ENCODE measurements around the gene NBAS. TPM values are rescaled to one million over a fixed set of nuclear protein-coding genes. Genes with fewer than 3 reads are reported as not detected.

NBAS gene
- total RNA-seq, 1 experiment from 2014 or later = 32.5 TPM

- no peak overlapping the region for H3K56ac ChIP-seq (ENCODE audit: insufficient read length, low read depth, low read length)
- no peaks in the 10 kb centered on the region for H3K79me1 ChIP-seq (ENCODE audit: insufficient read depth, low read depth, low read length, poor library complexity, severe bottlenecking)
- no peak overlapping the region for H2BK5ac ChIP-seq (ENCODE audit: insufficient read length, low read length)
- Mint-ChIP-seq H3K27ac (no peak overlapping the region), H3K36me3 (ENCODE audit: insufficient read depth in 1 of 3, low read depth in 3 of 3) (peaks cover 5 to 7% (median 5%) of the 10 kb centered on the region in 3 experiments; a peak in 5 of 7 replicates), H3K9me3 (peaks cover 11 to 14% of the 10 kb centered on the region in 2 experiments; a peak in 4 of 5 replicates), H3K4me1 (peaks cover 19 to 27% of the 10 kb centered on the region in 2 experiments), H3K4me3 (no peak overlapping the region), H3K27me3 (ENCODE audit: low read depth) (peaks cover 1% of the 10 kb centered on the region; the same call in 1 of the 2 replicates)
- no peaks in the 10 kb centered on the region for H4K20me1 ChIP-seq (ENCODE audit: control insufficient read depth, insufficient read depth, insufficient read length)
- H3K9me3 ChIP-seq (ENCODE audit: control insufficient read depth, low read depth, low read length) = peaks cover 5% of the 10 kb centered on the region
- H3K4ac ChIP-seq (ENCODE audit: low read depth, low read length) = no peak overlapping the region
- no peak overlapping the region for H3K14ac ChIP-seq (ENCODE audit: insufficient read depth, low read length)
- no peaks in the 10 kb centered on the region for H3K4me1 ChIP-seq (ENCODE audit: insufficient read depth, low read length)
- H3K79me2 ChIP-seq (ENCODE audit: insufficient read depth, low read length) = no peaks in the 10 kb centered on the region
- H2AK5ac ChIP-seq (ENCODE audit: insufficient read length, low read length) = no peak overlapping the region
- TF ChIP-seq, protein P1, sequence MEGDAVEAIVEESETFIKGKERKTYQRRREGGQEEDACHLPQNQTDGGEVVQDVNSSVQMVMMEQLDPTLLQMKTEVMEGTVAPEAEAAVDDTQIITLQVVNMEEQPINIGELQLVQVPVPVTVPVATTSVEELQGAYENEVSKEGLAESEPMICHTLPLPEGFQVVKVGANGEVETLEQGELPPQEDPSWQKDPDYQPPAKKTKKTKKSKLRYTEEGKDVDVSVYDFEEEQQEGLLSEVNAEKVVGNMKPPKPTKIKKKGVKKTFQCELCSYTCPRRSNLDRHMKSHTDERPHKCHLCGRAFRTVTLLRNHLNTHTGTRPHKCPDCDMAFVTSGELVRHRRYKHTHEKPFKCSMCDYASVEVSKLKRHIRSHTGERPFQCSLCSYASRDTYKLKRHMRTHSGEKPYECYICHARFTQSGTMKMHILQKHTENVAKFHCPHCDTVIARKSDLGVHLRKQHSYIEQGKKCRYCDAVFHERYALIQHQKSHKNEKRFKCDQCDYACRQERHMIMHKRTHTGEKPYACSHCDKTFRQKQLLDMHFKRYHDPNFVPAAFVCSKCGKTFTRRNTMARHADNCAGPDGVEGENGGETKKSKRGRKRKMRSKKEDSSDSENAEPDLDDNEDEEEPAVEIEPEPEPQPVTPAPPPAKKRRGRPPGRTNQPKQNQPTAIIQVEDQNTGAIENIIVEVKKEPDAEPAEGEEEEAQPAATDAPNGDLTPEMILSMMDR (conservative IDR thresholded peaks at IDR 0.05) = no peak
- H2BK120ac ChIP-seq (ENCODE audit: low read depth, low read length, poor library complexity, severe bottlenecking) = no peak overlapping the region
- no peak overlapping the region for H4K8ac ChIP-seq (replicated peaks; ENCODE audit: insufficient read length, low read depth, low read length)
- no peak overlapping the region for H2BK20ac ChIP-seq (ENCODE audit: low read depth, low read length, poor library complexity, severe bottlenecking)
- no peak overlapping the region for H4K91ac ChIP-seq (ENCODE audit: insufficient read length, low read depth, low read length)
- H3T11ph ChIP-seq (ENCODE audit: low read length) = no peak overlapping the region
- H2BK12ac ChIP-seq (ENCODE audit: insufficient read length, low read depth, low read length) = no peak overlapping the region
- WGBS (ENCODE audit: extremely low coverage, insufficient read length, low lambda C conversion rate) = no CpG with 5 or more reads among the region's 4 CpGs
- DNase-seq = no peak
- H3K4me2 ChIP-seq (ENCODE audit: insufficient read depth, insufficient read length, low read length) = no peak overlapping the region
- H2AFZ ChIP-seq (ENCODE audit: low read length) = no peak overlapping the region
- H3K23me2 ChIP-seq (ENCODE audit: insufficient read length, low read depth, low read length, poor library complexity, severe bottlenecking) = no peaks in the 10 kb centered on the region
- H2BK15ac ChIP-seq (ENCODE audit: low read depth, low read length) = no peak overlapping the region
- no peak overlapping the region for H4K5ac ChIP-seq (ENCODE audit: insufficient read length, low read depth, low read length)
- H3K23ac ChIP-seq (ENCODE audit: insufficient read length, low read depth, low read length) = no peak overlapping the region
- no peak overlapping the region for H3K18ac ChIP-seq (ENCODE audit: insufficient read length, low read depth, low read length)
- H3K27me3 ChIP-seq (ENCODE audit: insufficient read depth, low read length) = no peaks in the 10 kb centered on the region
- H3K27ac ChIP-seq (ENCODE audit: insufficient read length, low read depth, low read length) = no peak overlapping the region
- no peak overlapping the region for H3K9ac ChIP-seq (ENCODE audit: extremely low read depth, insufficient read length, low read length)
Measured at GRCh38 chr2:15127301-15127700, 433.8 kb downstream of the NBAS start.
